HTERT RPE-1 (cell line): ENCODE results near the gene CEP112.
"Not testable (repeated sequence)": the region's sequence is repeated elsewhere in the genome, so short reads cannot be mapped to it uniquely, and the experiment has no call there.

Experiments
- in situ Hi-C: fragments of 300-500 bp; cut with MboI; formaldehyde crosslinking; loops from 4 replicates; pipeline ENCODE4 v1.14.3; 2020; ENCODE audit warnings: low sequenced_read_pairs

The CEP112 gene

GRCh38 chr17:66085221-66085620 lies 106.7 kb downstream of the CEP112 start:
- in situ Hi-C loops: no loop called here

GRCh38 chr17:66080670-66081069 lies 111.3 kb downstream of the CEP112 start:
- in situ Hi-C loops: not testable (repeated sequence)

- in situ Hi-C loops: no loop called here
These were observed 115.3 kb downstream of the CEP112 start for GRCh38 chr17:66076546-66077190.

- in situ Hi-C loops: no loop called here
These were observed 118.5 kb downstream of the CEP112 start for GRCh38 chr17:66073384-66073783.

- in situ Hi-C loops: no loop called here
These were observed 128.2 kb downstream of the CEP112 start for GRCh38 chr17:66063686-66064085.

- in situ Hi-C loops: no loop called here
These were observed 135.8 kb downstream of the CEP112 start for GRCh38 chr17:66056148-66056547.

- in situ Hi-C loops: no loop called here
These were observed 137.7 kb downstream of the CEP112 start for GRCh38 chr17:66054242-66054641.

GRCh38 chr17:66044083-66044482 lies 147.8 kb downstream of the CEP112 start:
- in situ Hi-C loops: no loop called here

- in situ Hi-C loops: no loop called here
These were observed 148.5 kb downstream of the CEP112 start for GRCh38 chr17:66043419-66043818.

- in situ Hi-C loops: no loop called here
These were observed 151.5 kb downstream of the CEP112 start for GRCh38 chr17:66040402-66040801.

- in situ Hi-C loops: no loop called here
These were observed 153.8 kb downstream of the CEP112 start for GRCh38 chr17:66038125-66038524.

GRCh38 chr17:66037221-66037620 lies 154.7 kb downstream of the CEP112 start:
- in situ Hi-C loops: no loop called here

GRCh38 chr17:66032082-66032712 lies 159.7 kb downstream of the CEP112 start:
- in situ Hi-C loops: no loop called here

GRCh38 chr17:66025551-66025950 lies 166.4 kb downstream of the CEP112 start:
- in situ Hi-C loops: no loop called here

GRCh38 chr17:66021757-66022156 lies 170.2 kb downstream of the CEP112 start:
- in situ Hi-C loops: no loop called here

- in situ Hi-C loops: no loop called here
These were observed 173.1 kb downstream of the CEP112 start for GRCh38 chr17:66018786-66019185.

- in situ Hi-C loops: no loop called here
These were observed 175.7 kb downstream of the CEP112 start for GRCh38 chr17:66016231-66016630.

- in situ Hi-C loops: no loop called here
These were observed 183.3 kb downstream of the CEP112 start for GRCh38 chr17:66008680-66009079.

GRCh38 chr17:66006654-66007053 lies 185.3 kb downstream of the CEP112 start:
- in situ Hi-C loops: no loop called here

GRCh38 chr17:66002812-66003211 lies 189.1 kb downstream of the CEP112 start:
- in situ Hi-C loops: no loop called here

- in situ Hi-C loops: no loop called here
These were observed 189.8 kb downstream of the CEP112 start for GRCh38 chr17:66002063-66002585.

- in situ Hi-C loops: no loop called here
These were observed 191.7 kb downstream of the CEP112 start for GRCh38 chr17:66000216-66000615.

- in situ Hi-C loops: no loop called here
These were observed 193.3 kb downstream of the CEP112 start for GRCh38 chr17:65998675-65999074.
